ENCODE data around the gene VGLL4. TPM values are rescaled to one million over a fixed set of nuclear protein-coding genes. Genes with fewer than 3 reads are reported as not detected.

VGLL4 gene
- polyA plus RNA-seq, 1 donor (not counting 4 experiments of a cell fraction or from before 2014, with no cell fraction given), result 32.6 TPM

DNA sequence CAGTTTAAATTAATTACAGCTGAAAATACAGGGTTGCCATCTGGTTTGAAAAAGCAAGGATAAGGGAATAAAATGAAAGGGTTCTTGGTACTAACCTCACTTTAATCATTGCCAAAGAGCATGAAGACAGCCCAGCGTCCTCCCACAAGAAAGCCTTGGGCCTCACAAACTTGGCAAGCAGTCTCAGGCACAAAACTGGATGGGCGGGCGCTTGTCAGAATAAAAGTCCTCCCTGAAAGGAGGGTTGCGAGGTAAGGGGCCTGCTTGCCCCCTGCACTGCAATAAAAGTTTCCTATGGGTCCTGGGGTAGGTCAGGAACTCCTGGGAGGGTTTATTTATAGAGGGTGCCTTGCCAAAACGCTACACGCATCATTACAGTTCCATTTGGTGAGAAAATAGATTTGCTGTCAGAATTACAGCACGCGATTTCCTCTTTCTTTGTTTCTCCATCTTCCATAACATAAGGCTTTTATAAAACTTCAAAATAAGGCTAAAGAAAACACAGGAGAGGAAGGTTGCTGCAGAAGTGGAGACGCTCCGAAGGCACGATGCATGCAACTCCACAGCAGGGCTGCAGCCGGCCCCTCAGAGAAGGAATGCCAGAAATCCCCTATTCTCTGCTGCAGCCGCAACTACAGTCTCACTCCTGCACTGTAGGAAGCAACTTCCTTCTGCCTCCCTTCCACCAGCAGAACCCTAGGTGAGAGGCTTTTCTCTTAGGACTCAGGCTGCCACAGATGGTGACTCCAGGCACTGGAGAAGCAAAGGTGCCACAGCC is 61.3 kb downstream of the VGLL4 start:
- H3K9me1 ChIP-seq (ENCODE audit: control insufficient read depth, extremely low read depth, insufficient read depth, low read length), result peaks cover 14% of the 10 kb centered on the region
- dilution Hi-C loops (cut with MboI; ENCODE audit: extremely low pct_ligation_motif_present, low sequenced_read_pairs), result no loop called here
- peak overlapping the region; percentile 49 for H3K27ac ChIP-seq (ENCODE audit: control insufficient read depth, insufficient read depth, low read length)
- H2AFZ ChIP-seq (ENCODE audit: control insufficient read depth, low read length), result no peak overlapping the region
- peak overlapping the region in 2 of 3 experiments; percentile 41 to 63 for H3K4me3 ChIP-seq (ENCODE audit: control insufficient read depth in 2 of 3, extremely low read depth in 1 of 3, insufficient read depth in 2 of 3, low read depth in 1 of 3, low read length in 3 of 3)
- TF ChIP-seq, protein P1, sequence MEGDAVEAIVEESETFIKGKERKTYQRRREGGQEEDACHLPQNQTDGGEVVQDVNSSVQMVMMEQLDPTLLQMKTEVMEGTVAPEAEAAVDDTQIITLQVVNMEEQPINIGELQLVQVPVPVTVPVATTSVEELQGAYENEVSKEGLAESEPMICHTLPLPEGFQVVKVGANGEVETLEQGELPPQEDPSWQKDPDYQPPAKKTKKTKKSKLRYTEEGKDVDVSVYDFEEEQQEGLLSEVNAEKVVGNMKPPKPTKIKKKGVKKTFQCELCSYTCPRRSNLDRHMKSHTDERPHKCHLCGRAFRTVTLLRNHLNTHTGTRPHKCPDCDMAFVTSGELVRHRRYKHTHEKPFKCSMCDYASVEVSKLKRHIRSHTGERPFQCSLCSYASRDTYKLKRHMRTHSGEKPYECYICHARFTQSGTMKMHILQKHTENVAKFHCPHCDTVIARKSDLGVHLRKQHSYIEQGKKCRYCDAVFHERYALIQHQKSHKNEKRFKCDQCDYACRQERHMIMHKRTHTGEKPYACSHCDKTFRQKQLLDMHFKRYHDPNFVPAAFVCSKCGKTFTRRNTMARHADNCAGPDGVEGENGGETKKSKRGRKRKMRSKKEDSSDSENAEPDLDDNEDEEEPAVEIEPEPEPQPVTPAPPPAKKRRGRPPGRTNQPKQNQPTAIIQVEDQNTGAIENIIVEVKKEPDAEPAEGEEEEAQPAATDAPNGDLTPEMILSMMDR (optimal IDR thresholded peaks at IDR 0.05 in 1 of 3, IDR thresholded peaks at IDR 0.05 in 1 of 3, conservative IDR thresholded peaks at IDR 0.05 in 1 of 3; ENCODE audit: extremely low read depth in 1 of 3, insufficient read depth in 2 of 3, low read length in 3 of 3), result no peak
- no peak for TF ChIP-seq EZH2 (IDR thresholded peaks at IDR 0.05; ENCODE audit: low read length)
- H3K4me2 ChIP-seq (ENCODE audit: control insufficient read depth, extremely low read depth, insufficient read depth, low read depth, low read length), result peak overlapping the region; percentile 88
- H3K9ac ChIP-seq (ENCODE audit: control insufficient read depth, extremely low read depth, insufficient read depth, low read length), result peak overlapping the region; percentile 34
- H3K9me3 ChIP-seq (ENCODE audit: control insufficient read depth, low read depth, low read length), result no peaks in the 10 kb centered on the region
- H3K79me2 ChIP-seq (ENCODE audit: control insufficient read depth, insufficient read depth, low read length), result peaks cover 80% of the 10 kb centered on the region
- DNase-seq (ENCODE audit: low read depth, low spot score) (no peak), FAIRE-seq (peak; percentile 56)
- H3K4me1 ChIP-seq (ENCODE audit: control insufficient read depth, extremely low read depth, insufficient read depth, low read length), result peaks cover 34% of the 10 kb centered on the region
- no peaks in the 10 kb centered on the region for H3K27me3 ChIP-seq (ENCODE audit: control insufficient read depth, extremely low read depth, insufficient read depth, low read length)
- H3K36me3 ChIP-seq (ENCODE audit: control insufficient read depth in 2 of 2, extremely low read depth in 1 of 2, insufficient read depth in 2 of 2, low read length in 2 of 2), result peaks cover 0 to 3% of the 10 kb centered on the region in 2 experiments
- peaks cover 16% of the 10 kb centered on the region for H4K20me1 ChIP-seq (ENCODE audit: control insufficient read depth, extremely low read depth, insufficient read depth, low read length)

GRCh38 chr3:11581237-11582190 is 62.2 kb downstream of the VGLL4 start:
- Histone ChIP-seq H3K27ac (ENCODE audit: control insufficient read depth, insufficient read depth, low read length) (peak overlapping the region; percentile 49), H3K36me3 (ENCODE audit: control insufficient read depth in 2 of 2, extremely low read depth in 1 of 2, insufficient read depth in 2 of 2, low read length in 2 of 2) (peaks cover 0 to 5% of the 10 kb centered on the region in 2 experiments), H3K4me1 (ENCODE audit: control insufficient read depth, extremely low read depth, insufficient read depth, low read length) (peaks cover 34% of the 10 kb centered on the region), H3K9me3 (ENCODE audit: control insufficient read depth, low read depth, low read length) (no peaks in the 10 kb centered on the region), H3K79me2 (ENCODE audit: control insufficient read depth, insufficient read depth, low read length) (peaks cover 74% of the 10 kb centered on the region), H2AFZ (ENCODE audit: control insufficient read depth, low read length) (no peak overlapping the region), H3K27me3 (ENCODE audit: control insufficient read depth, extremely low read depth, insufficient read depth, low read length) (no peaks in the 10 kb centered on the region), H3K9me1 (ENCODE audit: control insufficient read depth, extremely low read depth, insufficient read depth, low read length) (peaks cover 14% of the 10 kb centered on the region), H4K20me1 (ENCODE audit: control insufficient read depth, extremely low read depth, insufficient read depth, low read length) (peaks cover 16% of the 10 kb centered on the region), H3K4me3 (ENCODE audit: control insufficient read depth in 2 of 3, extremely low read depth in 1 of 3, insufficient read depth in 2 of 3, low read depth in 1 of 3, low read length in 3 of 3) (peak overlapping the region in 2 of 3 experiments; percentile 41 to 63), H3K9ac (ENCODE audit: control insufficient read depth, extremely low read depth, insufficient read depth, low read length) (peak overlapping the region; percentile 34), H3K4me2 (ENCODE audit: control insufficient read depth, extremely low read depth, insufficient read depth, low read depth, low read length) (peak overlapping the region; percentile 88)
- DNase-seq (ENCODE audit: low read depth, low spot score), result no peak
- TF ChIP-seq, protein P1 (optimal IDR thresholded peaks at IDR 0.05 in 1 of 3, IDR thresholded peaks at IDR 0.05 in 1 of 3, conservative IDR thresholded peaks at IDR 0.05 in 1 of 3; ENCODE audit: extremely low read depth in 1 of 3, insufficient read depth in 2 of 3, low read length in 3 of 3), result no peak
- no peak for TF ChIP-seq EZH2 (IDR thresholded peaks at IDR 0.05; ENCODE audit: low read length)
- FAIRE-seq, result peak; percentile 64
- dilution Hi-C loops (cut with MboI; ENCODE audit: extremely low pct_ligation_motif_present, low sequenced_read_pairs), result no loop called here

All from keratinocyte (primary cell).